B cell (primary cell): ENCODE measurements around the gene HIRA. TPM values are rescaled to one million over a fixed set of nuclear protein-coding genes. Genes with fewer than 3 reads are reported as not detected.

Source experiments
- ATAC-seq: fragments of 200-7000 bp; cut with Tn5 transposase; one replicate; pipeline ENCODE4 v1.10.0; 2021; ENCODE audit warnings: low read depth, mild to moderate bottlenecking, moderate number of reproducible peaks, moderate library complexity
- CTCF ChIA-PET: fragments of 350-600 bp; sonication (Branson Sonifier 250); formaldehyde crosslinking; loops from one replicate; lab custom pipeline; 2021; ENCODE audit warnings: antibody characterized with exemption, inconsistent platforms; lab: Charles Lee
- POLR2A ChIA-PET: fragments of 350-600 bp; sonication (Branson Sonifier 250); formaldehyde crosslinking; loops from one replicate; lab custom pipeline; 2021; ENCODE audit warnings: antibody characterized with exemption; lab: Charles Lee
- DNase-seq: peaks from one replicate; pipeline ENCODE4 v3.0.0; 2013
- H2AFZ ChIP-seq: 2 replicates; pipeline ENCODE4 v1.6.1; 2012; ENCODE audit warnings: mild to moderate bottlenecking, low read depth, low read length; ENCODE audit not compliant: insufficient read depth, poor library complexity, severe bottlenecking
- H3K27ac ChIP-seq, 2 donors: 1 replicate in 1 of 2; 2 replicates in 1 of 2; pipeline ENCODE4 v1.5.1; 2012 to 2013; ENCODE audit warnings: low read length in 2 of 2, mild to moderate bottlenecking in 2 of 2, moderate library complexity in 1 of 2
- H3K27me3 ChIP-seq, 4 experiments: fragments of 200-600 bp in 1 of 4; sonication (generic) in 1 of 4; replicated peaks in 1 of 4; 1 replicate in 2 of 4; 2 replicates in 2 of 4; pipeline versions ENCODE4 v1.6.1 to v1.7.0; 2013 to 2016; ENCODE audit warnings: low read length in 3 of 4, mild to moderate bottlenecking in 2 of 4, mixed read lengths in 1 of 4, moderate library complexity in 1 of 4; ENCODE audit not compliant: insufficient read depth in 4 of 4, control insufficient read depth in 3 of 4; ENCODE audit errors: control extremely low read depth in 1 of 4
- H3K36me3 ChIP-seq, 2 experiments: replicated peaks in 1 of 2; 1 replicate in 1 of 2; 2 replicates in 1 of 2; pipeline versions ENCODE4 v1.6.1 to v1.7.1; 2013; ENCODE audit warnings: low read length in 1 of 2; ENCODE audit not compliant: insufficient read depth in 2 of 2, control insufficient read depth in 1 of 2; ENCODE audit errors: control extremely low read depth in 1 of 2, extremely low read depth in 1 of 2
- H3K4me1 ChIP-seq, 2 donors: fragments of 200-600 bp in 1 of 2; sonication (generic) in 1 of 2; 1 replicate in 1 of 2; 2 replicates in 1 of 2; pipeline versions ENCODE4 v1.5.1 to v1.6.1; 2013 to 2017; ENCODE audit warnings: low read length in 2 of 2; ENCODE audit not compliant: control insufficient read depth in 2 of 2, insufficient read depth in 2 of 2
- H3K4me2 ChIP-seq: replicated peaks from 2 replicates; pipeline ENCODE3; 2012; ENCODE audit warnings: mild to moderate bottlenecking, low read depth, low read length; ENCODE audit not compliant: poor library complexity, severe bottlenecking
- H3K4me3 ChIP-seq, 5 experiments: fragments of 200-600 bp in 1 of 5; sonication (generic) in 1 of 5; 1 replicate in 3 of 5; 2 replicates in 2 of 5; pipeline versions ENCODE4 v1.5.1 to v1.7.0; 2011 to 2016; ENCODE audit warnings: low read length in 4 of 5, mild to moderate bottlenecking in 4 of 5, low read depth in 2 of 5, control low read depth in 1 of 5, moderate library complexity in 1 of 5; ENCODE audit not compliant: insufficient read depth in 1 of 5; ENCODE audit errors: control extremely low read depth in 1 of 5, extremely low read depth in 1 of 5
- H3K79me2 ChIP-seq: fragments of 200-600 bp; sonication (generic); one replicate; pipeline ENCODE4 v1.6.0; 2016; ENCODE audit warnings: low read length; ENCODE audit not compliant: control insufficient read depth, insufficient read depth
- H3K9ac ChIP-seq: fragments of 200-600 bp; sonication (generic); 2 replicates; pipeline ENCODE4 v1.6.1; 2017; ENCODE audit warnings: mild to moderate bottlenecking, low read length, moderate library complexity
- H3K9me3 ChIP-seq, 3 donors: one replicate each; pipeline versions ENCODE4 v1.6.1 to v1.7.1; 2013; ENCODE audit warnings: low read length in 2 of 3; ENCODE audit not compliant: control insufficient read depth in 2 of 3, insufficient read depth in 1 of 3; ENCODE audit errors: control extremely low read depth in 1 of 3
- H4K20me1 ChIP-seq: 2 replicates; pipeline ENCODE4 v1.6.0; 2012; ENCODE audit warnings: mild to moderate bottlenecking, low read length; ENCODE audit not compliant: insufficient read depth, control insufficient read depth, poor library complexity, severe bottlenecking
- H3K27ac Mint-ChIP-seq: one replicate; pipeline ENCODE4 v1.8.0; 2021; ENCODE audit warnings: mixed read lengths
- H3K27me3 Mint-ChIP-seq: one replicate; pipeline ENCODE4 v1.8.0; 2021; ENCODE audit warnings: mixed read lengths
- H3K4me1 Mint-ChIP-seq: one replicate; pipeline ENCODE4 v1.8.0; 2021; ENCODE audit warnings: mixed read lengths
- H3K4me3 Mint-ChIP-seq: one replicate; pipeline ENCODE4 v1.8.0; 2021; ENCODE audit warnings: mixed read lengths
- H3K9me3 Mint-ChIP-seq: one replicate; pipeline ENCODE4 v1.8.0; 2022; ENCODE audit warnings: mixed read lengths; ENCODE audit not compliant: insufficient read depth
- CTCF ChIP-seq: fragments of 200-600 bp; IDR thresholded peaks from one replicate; pipeline ENCODE4 v1.8.0; 2022; ENCODE audit warnings: antibody characterized with exemption, mild to moderate bottlenecking
- EZH2 ChIP-seq: IDR thresholded peaks from 2 replicates; pipeline ENCODE4 v1.6.1; 2012; ENCODE audit warnings: borderline replicate concordance, low read depth, mild to moderate bottlenecking, moderate library complexity, low read length; ENCODE audit not compliant: insufficient read depth, poor library complexity, severe bottlenecking
- WGBS: methylation state at CpG from one replicate; pipeline ENCODE4 v1.1.5; 2013; ENCODE audit warnings: missing lambda C conversion rate; ENCODE audit not compliant: insufficient coverage; 5-methylcytosine and 5-hydroxymethylcytosine counted together
- intact Hi-C: fragments of 100-400 bp; cut with micrococcal nuclease; formaldehyde crosslinking; loops from one replicate; pipeline ENCODE4 v1.10.0; 2022
- polyA plus RNA-seq: library from polyadenylated mRNA; depleted of rRNA; stranded (reverse); fragments of >200 nt; gene quantifications from 2 replicates; pipeline ENCODE4 v1.2.3, GENCODE V29; 2012
- total RNA-seq, 2 donors: library from RNA; stranded (reverse); fragments of 120-200 nt in 1 of 2; gene quantifications; 1 replicate in 1 of 2; 2 replicates in 1 of 2; pipeline versions ENCODE4 v1.2.3 to v1.2.4, GENCODE V29; 2013 to 2022

The HIRA gene
- total and polyA plus RNA-seq, 2 donors (not counting 1 experiment from before 2014, with no cell fraction given), result 28.3 to 34.5 TPM

DNA sequence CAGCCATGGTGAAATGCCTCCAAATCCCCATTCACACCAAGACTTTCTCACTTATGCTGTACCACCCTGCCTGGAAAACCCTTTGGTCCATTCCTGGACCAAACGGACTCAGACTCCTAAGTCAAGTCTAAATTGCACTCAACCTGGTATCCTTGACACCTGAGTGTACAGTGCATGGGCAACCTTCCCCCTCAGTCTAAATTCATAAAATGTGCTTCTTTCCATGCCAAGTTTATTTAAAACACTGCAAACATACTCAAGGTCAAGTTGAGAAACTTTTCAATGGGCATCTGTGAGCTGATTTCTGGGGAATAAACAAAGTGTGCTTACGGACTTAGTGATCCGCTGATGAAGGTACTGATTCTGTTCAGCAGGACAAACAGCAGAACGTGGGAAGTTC lies 26.4 kb downstream of the HIRA start:
- ATAC-seq, result no peak
- DNase-seq, result no peak
- Mint-ChIP-seq H3K4me1 (peaks cover 11% of the 10 kb centered on the region), H3K27me3 (no peaks in the 10 kb centered on the region), H3K27ac (no peak overlapping the region), H3K9me3 (no peaks in the 10 kb centered on the region), H3K4me3 (no peak overlapping the region)
- peaks cover 0 to 72% of the 10 kb centered on the region in 2 experiments for H3K36me3 ChIP-seq
- WGBS, result 89% methylated on average over 1 of the region's 4 CpGs
- no peaks in the 10 kb centered on the region for H3K79me2 ChIP-seq
- no peak for TF ChIP-seq CTCF
- no peak for TF ChIP-seq EZH2
- no peak overlapping the region for H3K4me3 ChIP-seq
- POLR2A ChIA-PET, result no interaction called here
- no peaks in the 10 kb centered on the region for H3K27me3 ChIP-seq
- no peaks in the 10 kb centered on the region for H3K9me3 ChIP-seq
- H2AFZ ChIP-seq, result no peak overlapping the region
- intact Hi-C loops, result no loop called here
- H3K4me1 ChIP-seq, result peaks cover 6 to 8% of the 10 kb centered on the region in 2 donors
- no peak overlapping the region for H3K9ac ChIP-seq
- CTCF ChIA-PET, result no interaction called here
- H3K4me2 ChIP-seq, result no peak overlapping the region
- peaks cover 2% of the 10 kb centered on the region for H4K20me1 ChIP-seq
- H3K27ac ChIP-seq, result no peak overlapping the region

DNA sequence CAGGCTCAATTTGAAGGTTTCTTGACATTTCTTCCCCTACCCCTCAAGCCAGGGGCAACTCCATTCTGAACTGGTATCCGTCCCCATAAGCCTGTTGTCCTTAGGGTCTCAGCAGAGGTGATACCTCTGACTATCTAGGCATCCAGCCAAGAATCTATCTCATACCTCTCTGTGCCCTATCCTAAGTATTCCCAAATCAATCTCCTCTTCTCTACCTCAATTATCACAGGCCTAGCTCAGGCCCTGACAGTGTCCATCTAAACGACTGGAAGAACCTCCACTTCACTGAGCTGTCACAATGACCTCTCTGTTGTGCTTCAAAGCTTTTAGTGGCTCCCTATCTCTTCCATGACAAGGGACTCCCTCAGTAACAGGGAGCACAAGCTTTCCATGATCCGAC lies 26.9 kb downstream of the HIRA start:
- H3K4me3 Mint-ChIP-seq, result no peak overlapping the region
- H3K36me3 ChIP-seq, result peaks cover 0 to 72% of the 10 kb centered on the region in 2 experiments
- H3K4me2 ChIP-seq, result no peak overlapping the region
- POLR2A ChIA-PET, result no interaction called here
- WGBS, result 94% methylated on average over 3 of the region's 3 CpGs
- H3K4me1 Mint-ChIP-seq, result peaks cover 11% of the 10 kb centered on the region
- ATAC-seq (no peak), DNase-seq (no peak)
- CTCF ChIA-PET, result no interaction called here
- peaks cover 6 to 8% of the 10 kb centered on the region in 2 donors for H3K4me1 ChIP-seq
- no peak overlapping the region for H3K9ac ChIP-seq
- H3K79me2 ChIP-seq, result no peaks in the 10 kb centered on the region
- no peaks in the 10 kb centered on the region for H3K9me3 ChIP-seq
- intact Hi-C loops, result no loop called here
- TF ChIP-seq EZH2, result no peak
- no peak for TF ChIP-seq CTCF
- H3K27me3 ChIP-seq, result no peaks in the 10 kb centered on the region
- no peaks in the 10 kb centered on the region for H3K27me3 Mint-ChIP-seq
- no peak overlapping the region for H3K27ac ChIP-seq
- no peak overlapping the region for H2AFZ ChIP-seq
- H4K20me1 ChIP-seq, result no peaks in the 10 kb centered on the region
- no peak overlapping the region for H3K4me3 ChIP-seq
- no peaks in the 10 kb centered on the region for H3K9me3 Mint-ChIP-seq
- no peak overlapping the region for H3K27ac Mint-ChIP-seq
